ENCODE data around the gene ATP6V1G2.
A peak's percentile ranks its signal among the peaks of the same experiment; 100 is the strongest.

ATP6V1G2 gene

DNA sequence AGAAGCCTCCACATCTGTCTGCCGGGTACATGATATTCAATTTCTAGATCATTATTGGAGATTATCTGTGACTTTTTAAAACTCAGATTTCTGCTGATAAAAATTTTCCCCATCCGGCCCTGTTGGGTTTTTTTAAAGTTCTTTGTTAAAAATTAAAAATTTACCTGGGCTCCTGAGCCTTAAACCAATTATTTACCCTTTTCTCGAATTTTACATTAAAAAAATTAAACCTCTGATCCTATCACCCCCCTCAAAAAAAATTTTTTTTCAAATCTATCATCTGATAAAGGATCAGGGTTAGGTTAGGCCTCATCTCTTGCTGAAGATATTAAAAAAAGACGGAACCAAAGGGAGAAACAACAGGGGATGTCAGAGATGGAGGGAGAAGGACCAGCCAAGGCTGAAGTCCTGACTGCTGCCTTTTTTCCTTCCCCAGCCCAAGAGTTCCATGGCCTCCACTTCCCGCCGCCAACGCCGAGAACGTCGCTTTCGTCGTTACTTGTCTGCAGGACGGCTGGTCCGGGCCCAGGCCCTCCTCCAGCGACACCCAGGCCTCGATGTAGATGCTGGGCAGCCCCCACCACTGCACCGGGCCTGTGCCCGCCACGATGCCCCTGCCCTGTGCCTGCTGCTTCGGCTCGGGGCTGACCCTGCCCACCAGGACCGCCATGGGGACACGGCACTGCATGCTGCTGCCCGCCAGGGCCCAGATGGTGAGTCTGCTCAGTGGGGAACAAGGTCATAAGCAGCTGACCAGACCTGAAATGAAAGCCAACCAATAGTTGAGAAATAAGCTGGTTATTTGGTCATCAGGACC is 1.5 kb upstream of the ATP6V1G2 start:
- DNase-seq: no peak

DNA sequence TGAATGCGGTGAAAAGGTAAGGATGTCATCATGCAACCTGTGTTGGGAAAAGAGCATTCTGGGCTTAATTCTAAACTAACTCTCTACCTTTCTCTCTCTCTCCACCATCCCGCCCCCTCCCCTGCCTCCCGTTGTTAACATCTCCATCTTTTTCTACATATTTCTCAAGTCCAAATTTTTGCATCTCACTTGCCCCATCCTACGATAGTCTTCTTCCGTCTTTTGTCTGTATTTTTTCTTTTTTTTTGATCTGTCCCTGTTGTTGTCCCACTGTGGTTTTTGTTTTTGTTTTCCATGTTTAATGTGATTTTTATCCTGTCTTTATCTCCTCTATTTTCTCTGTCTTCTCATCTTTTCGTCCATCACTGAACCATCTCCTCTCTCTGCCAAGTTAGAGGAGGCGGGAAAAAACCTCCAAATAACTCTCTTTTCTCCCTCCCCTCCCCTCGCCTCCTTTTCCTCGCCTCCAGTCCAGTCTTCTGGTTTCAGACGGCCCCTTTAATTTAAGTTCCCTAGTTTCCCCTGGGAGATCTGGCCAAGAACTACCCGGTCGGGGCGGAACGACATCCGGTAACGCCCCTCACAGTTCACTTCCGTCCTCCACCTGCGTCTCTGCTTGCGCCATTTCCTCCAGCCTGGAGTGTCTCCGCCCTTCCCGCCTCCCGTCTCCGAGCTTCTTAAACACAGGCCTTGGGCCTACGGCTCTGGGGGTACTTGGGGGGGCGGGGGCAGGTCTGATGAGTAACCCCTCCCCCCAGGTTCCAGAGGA is 734 bp upstream of the ATP6V1G2 start, which contains the start of gene NFKBIL1:
Gene NFKBIL1, plus strand, starts transcription at position 651 of the 769 bp plus-strand sequence. Its CDS starts 87 bp downstream, at position 738.
- DNase-seq: peak; percentile 43

DNA sequence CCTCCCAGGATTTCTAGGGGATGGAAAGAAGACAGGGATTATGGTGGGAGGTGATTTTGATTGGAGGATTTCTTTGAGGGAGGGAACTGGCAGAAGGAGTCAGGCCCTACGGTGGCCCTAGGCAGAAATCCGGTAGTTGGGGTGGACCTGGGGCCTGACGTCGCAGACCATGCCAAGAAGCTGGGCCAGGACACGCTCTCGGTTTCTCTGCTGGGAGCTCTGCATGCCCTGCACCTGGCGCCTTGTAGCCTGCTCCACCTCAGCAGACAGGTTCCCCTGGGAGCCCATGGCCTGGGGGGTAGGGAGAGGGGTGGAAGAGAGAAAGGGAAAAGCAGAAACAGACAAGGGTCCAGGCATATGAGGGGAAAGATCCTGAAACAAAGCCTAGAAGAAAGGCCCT is 1.1 kb downstream of the ATP6V1G2 start:
- DNase-seq: no peak

DNA sequence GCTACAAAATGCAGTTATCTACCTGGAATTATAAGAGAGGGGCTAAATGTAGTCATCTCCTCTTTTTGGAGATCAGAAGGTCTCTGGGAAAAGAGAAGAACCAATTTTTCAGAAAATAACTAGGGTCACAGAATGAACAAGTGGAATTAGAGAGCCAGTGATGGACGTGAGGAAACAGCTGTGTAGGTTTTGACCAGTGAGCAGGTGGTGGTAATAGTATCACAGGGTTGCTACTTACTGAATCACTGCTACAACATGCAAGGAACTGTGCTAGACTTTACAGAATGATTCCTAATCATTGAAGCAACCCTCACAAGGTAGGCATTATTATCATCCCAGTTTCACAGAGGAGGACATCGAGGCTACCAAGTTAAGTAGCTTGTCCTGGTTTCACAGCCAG is 1.7 kb downstream of the ATP6V1G2 start:
- no peak for DNase-seq

DNA sequence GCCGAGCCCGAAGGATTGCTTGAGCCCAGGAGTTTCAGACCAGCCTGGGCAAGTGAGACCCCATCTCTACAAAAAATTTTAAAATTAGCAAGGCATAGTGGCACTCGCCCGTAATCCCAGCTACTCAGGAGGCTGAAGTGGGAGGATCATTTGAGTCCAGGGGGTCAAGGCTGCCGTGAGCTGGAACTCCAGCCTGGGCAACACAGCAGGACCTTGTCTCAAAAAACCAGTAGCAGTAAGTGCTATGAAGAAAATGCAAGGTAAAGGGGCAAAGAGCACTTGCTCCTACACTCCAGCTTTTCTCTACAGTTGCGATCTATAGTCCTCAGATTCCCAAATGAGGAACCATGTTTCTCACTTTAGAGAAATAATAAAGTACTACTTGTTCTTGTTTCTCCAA is 2.8 kb downstream of the ATP6V1G2 start:
- DNase-seq: no peak

DNA sequence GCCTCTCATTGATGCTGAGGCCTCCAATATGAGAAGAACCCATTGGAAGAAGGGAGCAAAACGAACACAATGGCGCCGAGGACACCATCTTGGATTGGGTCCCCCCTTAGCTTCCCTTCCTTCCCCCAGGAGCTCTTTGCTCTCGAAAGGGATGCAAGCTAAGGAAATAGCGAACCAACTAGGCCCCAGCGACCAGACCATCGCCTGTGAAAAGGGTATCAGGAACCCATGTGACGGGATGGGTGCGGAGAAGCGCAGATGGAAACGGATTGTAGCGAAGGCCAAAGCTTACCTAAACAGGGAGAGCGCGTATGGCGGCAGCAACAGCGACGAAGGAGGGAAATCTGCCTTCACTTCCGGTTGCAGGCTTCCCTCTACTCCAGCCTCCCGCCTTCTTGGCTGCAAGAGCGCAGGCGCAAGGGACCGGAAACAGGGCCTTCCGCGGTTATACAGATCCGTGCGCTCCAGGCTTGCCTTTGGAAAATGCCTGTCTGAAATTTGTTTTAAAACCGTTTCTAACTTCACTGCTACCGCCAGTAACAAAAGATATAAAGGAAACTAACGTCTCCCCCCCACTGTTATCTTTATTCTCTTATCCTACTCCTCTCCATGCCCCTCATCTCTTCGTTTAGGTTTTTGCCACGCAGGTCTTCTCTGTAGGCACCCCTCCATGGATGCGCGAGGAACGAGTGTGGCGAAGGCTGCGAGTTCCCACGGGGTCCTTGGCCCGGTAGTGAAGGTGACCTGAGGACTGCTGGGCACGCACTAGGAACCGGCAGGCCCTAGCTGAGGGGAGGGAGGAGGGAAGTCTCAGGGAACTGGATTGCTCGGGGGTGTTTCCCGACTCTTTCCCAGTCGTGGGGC is 4.5 kb downstream of the ATP6V1G2 start, which contains the start of gene DDX39B:
Gene DDX39B, minus strand, starts transcription at position 346 of the 864 bp plus-strand sequence. CDS start 1,471 bp downstream, outside the sequence.
- DNase-seq: peak; percentile 77

DNA sequence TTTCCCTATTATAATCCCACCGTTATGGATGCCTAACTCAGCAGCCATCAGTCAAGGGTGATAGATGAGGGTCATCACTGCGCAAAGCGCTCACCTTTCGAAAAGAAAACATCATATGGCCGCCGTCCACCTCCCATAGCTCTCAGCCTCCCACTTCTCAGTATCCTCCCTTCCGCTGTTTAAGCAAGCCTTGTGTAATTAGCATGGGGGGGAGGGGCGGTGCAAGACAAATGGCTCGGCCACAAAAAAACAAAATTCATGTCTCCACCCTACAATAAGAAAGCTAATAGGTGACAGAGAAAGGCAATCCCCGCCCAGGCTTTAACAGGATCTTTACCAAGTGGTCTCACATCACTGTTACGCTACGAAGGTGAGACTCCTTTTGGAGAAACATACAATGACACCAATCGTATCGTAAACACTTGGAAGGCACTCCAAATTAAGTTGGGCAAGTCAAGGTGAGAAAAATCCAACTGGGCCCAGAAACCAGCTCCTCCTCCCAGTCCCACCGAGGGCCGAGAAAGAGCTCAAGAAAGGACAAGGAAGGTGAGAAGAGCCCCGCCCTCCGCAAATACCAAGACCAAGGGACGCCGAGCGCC is 5.2 kb downstream of the ATP6V1G2 start:
- no peak for DNase-seq

DNA sequence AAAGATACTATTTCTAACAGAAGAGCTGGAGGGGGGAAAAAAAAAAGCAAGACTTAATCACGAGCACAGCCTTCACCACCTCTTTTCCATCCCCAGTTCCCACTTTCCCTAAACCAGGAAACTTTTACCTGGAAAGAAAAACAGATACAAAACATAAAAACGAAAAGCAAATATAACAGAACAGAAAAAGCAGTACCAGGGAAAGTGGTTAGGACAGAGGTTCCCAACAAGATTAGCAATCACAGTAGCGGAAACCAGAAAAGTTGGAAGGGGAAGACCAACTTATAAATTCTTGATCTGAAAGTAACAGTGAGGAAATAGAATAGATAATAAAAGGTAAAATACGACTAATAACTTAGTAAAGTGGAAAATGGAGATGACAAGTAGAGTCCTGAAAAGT is 5.8 kb downstream of the ATP6V1G2 start:
- no peak for DNase-seq

DNA sequence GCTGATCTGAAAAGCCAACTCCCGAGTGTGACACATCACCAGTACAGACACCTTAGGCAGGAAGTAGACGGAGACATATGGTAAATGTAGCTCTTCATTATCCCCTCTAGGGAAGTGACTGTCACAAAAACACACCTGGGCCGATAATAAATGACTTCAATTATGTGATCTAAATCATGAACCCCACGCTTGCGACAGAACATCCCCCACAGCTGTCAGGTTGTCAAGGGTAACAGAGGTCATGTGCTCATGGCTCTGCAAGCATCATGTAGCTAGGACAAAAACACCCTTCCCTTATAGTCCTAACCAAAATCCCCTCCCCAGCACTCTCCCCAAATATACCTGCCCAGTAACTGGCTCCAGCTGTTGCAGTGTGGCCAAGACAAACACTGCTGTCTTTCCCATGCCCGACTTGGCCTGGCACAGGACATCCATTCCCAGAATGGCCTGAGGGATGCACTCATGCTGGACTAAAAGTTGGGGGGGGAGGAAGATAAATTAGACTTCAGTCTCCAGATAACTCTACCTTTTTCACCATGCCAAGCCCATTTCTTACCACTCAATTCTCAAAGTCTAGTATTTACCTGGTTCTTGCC is 7.5 kb downstream of the ATP6V1G2 start:
- no peak for DNase-seq

DNA sequence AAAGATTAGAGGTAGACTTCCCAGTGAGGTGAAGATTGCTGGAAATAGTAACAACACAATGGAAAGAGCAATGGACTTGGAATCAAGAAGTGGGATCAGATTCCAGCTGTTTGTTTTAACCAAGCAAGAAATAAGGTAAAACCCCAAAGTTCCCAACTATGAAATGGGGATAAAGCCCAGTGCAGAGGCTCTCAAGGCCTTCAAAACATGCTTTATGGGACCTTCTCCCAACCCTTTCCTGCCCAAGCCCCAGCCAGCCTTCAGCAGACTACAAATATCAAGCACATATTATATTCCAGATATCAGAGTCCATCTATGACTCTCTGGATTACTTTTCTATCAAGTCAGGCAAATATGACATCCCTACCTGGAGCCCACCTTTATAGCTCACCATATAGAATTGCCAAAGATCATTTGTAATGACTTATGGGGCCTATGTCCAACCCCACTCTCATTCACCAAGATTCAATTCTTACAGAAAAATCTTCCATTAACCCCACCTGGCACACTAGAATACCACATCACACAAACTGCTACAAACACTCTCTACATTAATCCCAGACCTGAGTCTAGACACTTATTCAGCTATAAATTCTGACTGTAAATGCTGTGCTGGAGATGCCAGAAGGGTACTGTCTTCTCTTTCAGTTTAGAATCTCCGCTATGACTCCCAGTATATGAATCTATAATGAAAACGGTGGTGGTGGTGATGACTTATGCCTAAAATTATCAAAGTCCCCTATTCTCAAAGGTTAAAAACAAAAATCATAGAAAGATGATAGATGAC is 10.7 kb downstream of the ATP6V1G2 start:
- DNase-seq: no peak

DNA sequence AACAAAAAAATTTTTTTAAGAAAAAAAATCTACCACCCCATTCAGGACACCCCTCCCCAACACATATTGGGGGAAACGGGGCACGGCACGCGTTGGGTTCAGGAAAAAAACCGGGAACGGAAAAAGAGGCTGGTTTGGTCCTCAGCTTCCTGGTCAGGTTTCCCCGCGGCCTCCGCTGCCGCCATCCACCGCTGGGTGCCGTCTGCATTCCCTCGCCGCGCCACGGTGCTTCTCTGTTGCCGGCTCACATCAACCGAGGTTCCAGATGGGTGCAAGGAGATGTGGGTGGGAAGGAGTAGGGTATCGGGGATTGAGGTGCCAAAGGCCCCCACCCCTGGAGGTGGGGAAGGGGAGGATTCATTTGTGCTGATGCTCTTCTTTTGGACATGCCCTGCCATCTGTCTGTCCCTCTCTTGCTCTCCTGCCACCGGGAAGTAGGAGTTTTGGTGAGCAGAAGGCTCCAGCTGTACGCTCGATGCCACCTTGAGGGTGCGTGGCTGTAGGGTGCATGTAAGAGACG is 11.8 kb downstream of the ATP6V1G2 start:
- no peak for DNase-seq

DNA sequence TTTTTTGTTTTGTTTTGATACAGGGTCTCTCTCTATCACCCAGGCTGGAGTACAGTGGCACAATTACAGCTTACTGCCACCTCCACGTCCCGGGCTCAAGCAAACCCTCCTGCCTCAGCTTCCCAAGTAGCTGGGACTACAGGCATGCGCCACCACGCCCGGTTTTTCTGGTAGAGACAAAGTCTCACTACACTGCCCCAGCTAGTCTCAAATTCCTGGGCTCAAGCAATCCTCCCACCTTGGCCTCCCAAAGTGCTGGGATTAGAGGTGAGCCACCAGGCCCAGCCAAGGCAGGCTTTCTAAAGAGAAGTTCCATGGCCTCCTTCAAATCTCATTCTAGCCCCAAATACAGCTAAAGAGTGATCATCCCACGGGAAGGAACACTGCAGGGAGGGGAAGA is 12.4 kb downstream of the ATP6V1G2 start:
- DNase-seq: no peak

DNA sequence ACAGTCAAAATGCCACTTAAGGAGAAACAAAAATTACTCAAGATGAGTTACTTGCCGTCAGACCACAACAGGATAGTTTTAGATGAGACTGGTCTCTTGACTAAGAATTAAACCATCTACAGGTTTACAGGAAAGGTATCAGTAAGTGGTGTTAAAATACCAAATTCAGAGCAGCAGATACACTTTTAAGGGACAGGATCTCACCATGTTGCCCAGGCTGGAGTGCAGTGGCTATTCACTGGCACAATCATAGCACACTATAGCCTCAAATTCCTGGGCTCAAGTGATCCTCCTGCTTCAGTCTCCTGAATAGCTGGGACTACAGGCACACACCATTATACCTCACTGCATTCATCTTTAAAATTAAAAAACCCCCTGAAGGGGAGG is 13.0 kb downstream of the ATP6V1G2 start:
- DNase-seq: no peak

DNA sequence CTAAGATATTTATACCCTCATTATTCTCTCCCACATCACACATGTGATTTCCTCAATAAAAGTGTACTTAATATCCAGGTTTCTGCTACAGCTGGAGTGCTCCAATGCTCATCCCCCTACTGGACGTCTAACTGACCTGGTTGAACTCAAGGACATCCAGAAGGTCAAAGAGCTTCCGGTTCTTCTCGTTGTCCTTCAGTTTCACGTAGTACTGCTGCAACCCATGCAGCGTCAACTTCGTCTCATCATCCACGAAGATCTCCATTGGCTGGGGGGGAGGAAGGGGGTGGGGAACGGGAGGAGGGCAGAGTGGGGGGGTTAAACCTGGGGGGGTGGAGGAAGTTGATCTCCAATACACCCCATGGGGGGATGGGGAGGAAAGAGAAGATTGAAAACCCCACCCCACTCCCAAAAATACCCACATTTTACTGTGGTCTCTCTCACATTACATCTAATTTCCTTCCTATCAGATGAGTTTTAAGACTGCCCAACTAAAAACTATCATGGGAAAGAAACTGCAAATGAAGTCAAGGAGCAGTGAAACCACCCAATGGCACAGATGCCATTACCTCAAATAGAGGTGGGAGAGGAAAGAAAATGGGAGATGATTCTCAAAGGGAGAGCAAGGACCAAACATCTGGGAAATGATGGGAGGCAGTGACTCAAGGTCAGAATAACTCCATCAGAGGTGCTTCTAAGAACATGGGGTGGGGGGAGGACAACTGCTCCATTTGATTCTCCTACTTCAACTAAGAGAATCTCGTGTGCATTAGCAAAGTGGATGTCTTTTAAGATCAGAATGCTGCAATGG is 13.6 kb downstream of the ATP6V1G2 start:
- no peak for DNase-seq

DNA sequence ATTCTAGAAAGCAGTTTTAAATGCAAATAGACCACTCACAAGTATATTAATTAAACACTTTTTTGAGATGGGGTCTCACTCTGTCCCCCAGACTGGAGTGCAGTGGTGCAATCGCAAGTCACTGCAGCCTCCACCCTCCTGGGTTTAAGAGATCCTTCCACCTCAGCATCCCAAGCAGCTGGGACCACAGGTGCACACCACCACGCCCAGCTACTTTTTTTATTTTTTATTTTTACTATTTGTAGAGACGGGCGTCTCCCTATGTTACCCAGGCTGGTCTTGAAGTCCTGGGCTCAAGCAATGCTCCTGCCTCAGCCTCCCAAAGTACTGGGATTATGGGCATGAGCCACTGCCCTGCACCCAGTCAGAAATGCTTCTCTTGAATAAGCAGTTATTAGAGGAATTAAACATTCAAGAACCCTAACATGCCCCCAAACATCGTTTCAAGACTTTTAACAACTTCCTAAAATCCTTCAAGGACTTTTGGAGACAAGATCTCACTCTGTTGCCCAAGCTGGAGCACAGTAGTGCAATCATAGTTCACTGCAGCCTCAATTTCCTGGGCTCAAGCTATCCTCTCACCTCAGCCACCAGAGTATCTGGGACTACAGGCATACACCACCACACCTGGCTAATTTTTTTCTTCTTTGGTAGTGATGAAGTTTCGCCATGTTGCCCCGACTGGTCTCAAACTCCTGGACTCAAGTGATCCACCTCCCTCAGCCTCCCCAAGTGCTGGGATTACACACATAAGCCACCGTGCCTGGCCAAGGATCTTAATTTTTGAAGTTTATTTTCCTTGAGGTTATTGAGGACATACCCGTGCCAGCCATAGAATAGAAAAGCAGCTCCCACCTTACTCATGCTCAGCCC is 14.4 kb downstream of the ATP6V1G2 start:
- DNase-seq: no peak

DNA sequence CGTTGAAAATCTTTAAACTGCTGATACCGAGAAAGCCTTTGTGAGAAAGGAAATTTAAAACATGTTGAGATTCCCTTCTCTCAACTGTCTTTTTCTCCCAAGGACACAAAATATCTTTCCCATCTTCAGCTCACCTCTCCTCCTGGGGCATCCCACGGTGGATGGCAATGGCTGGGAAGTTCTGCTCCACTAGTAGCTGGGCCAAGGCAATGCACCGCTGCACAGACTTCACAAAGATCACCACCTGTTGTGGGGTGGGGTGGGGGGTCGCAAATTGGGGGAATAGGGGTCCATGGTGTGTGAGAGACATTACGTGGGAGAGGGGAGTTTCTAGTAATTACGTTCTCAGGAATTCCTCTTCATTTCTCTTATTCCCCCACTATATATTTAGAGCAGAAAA is 15.2 kb downstream of the ATP6V1G2 start:
- no peak for DNase-seq

DNA sequence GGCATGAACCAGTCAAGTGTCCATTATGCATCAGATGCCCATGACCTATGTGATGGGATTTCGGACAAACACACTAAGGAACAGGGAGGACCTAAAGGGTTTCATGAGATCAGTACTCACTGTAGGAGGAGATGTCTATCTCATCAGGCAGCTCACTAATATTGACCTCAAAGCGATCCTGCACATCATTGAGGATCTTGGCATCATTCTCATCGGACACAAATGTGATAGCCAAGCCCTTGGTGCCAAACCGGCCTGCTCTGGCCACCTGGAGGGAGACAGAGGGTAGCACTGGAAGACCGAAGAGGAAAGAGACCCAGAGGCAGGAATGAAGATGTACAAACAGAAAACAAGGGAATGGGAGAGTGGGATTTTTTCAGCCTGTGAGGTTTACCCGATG is 15.7 kb downstream of the ATP6V1G2 start:
- DNase-seq: no peak

DNA sequence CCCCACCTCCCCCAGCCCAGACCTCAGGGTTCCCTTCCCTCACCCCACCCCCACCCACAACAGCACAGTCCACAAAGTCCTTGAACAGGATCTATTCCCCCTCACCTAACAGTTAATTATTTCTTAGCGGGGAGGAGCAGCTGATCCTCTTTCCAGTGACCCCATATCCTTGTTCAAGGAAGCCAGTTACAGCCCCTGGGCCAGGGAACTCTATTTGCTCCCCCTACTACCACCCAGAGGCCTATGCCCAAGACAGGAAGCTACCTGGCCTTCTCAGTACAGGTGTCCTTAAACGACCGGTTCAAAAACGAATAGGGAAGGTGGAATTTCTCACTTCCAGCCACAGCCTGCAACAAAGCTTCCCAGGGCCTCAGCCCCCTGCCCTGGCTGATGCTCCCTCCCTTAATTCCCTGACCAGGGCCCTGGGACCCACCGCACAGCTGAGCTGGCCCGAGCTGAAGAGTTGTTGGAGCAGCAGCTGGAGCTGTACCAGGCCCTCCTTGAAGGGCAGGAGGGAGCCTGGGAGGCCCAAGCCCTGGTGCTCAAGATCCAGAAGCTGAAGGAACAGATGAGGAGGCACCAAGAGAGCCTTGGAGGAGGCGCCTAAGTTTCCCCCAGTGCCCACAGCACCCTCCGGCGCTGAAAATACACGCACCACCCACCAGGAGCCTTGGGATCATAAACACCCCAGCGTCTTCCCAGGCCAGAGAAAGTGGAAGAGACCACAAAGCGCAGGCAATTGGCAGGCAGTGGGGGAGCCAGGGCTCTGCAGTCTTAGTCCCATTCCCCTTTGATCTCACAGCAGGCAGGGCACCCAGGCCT is 16.9 kb downstream of the ATP6V1G2 start:
- DNase-seq: no peak
